Gastrocnemius medialis (tissue), 4 donors: ENCODE data around the gene TTLL6. TPM values are rescaled to one million over a fixed set of nuclear protein-coding genes. Genes with fewer than 3 reads are reported as not detected.

ENCODE experiments used
- ATAC-seq, 2 donors: fragments of 150-250 bp; one replicate each; pipeline ENCODE4 v1.9.1; 2016
- DNase-seq, 2 donors: peaks; one replicate each; pipeline ENCODE4 v3.0.0-alpha.2; 2019
- H3K27ac ChIP-seq, 4 donors: fragments of 200-600 bp; sonication (generic); 1 replicate in 1 of 4; 2 replicates in 3 of 4; pipeline ENCODE4 v1.5.1; 2016 to 2018; ENCODE audit warnings: mild to moderate bottlenecking in 2 of 4, moderate library complexity in 1 of 4
- H3K27me3 ChIP-seq, 3 donors: fragments of 200-600 bp; sonication (generic) in 2 of 3; 1 replicate in 1 of 3; 2 replicates in 2 of 3; pipeline versions ENCODE4 v1.5.1 to v1.6.0; 2016 to 2019; ENCODE audit warnings: mild to moderate bottlenecking in 1 of 3, moderate library complexity in 1 of 3
- H3K36me3 ChIP-seq, 2 donors: fragments of 200-600 bp; sonication (generic) in 1 of 2; one replicate each; pipeline ENCODE4 v1.5.1; 2017 to 2018
- H3K4me1 ChIP-seq, 2 donors: fragments of 200-600 bp; sonication (generic) in 1 of 2; one replicate each; pipeline ENCODE4 v1.5.1; 2016 to 2017; ENCODE audit warnings: mild to moderate bottlenecking in 2 of 2
- H3K4me3 ChIP-seq, 4 donors: fragments of 200-600 bp; sonication (generic) in 3 of 4; 1 replicate in 1 of 4; 2 replicates in 3 of 4; pipeline ENCODE4 v1.5.1; 2016 to 2019; ENCODE audit warnings: mild to moderate bottlenecking in 2 of 4
- H3K9me3 ChIP-seq, 3 donors: fragments of 200-600 bp; sonication (generic) in 2 of 3; 1 replicate in 1 of 3; 2 replicates in 2 of 3; pipeline ENCODE4 v1.5.1; 2016 to 2019
- POLR2A ChIP-seq, 2 donors: fragments of 450-650 bp; IDR thresholded peaks; one replicate each; pipeline ENCODE4 v1.6.1; 2017; ENCODE audit warnings: antibody characterized with exemption in 2 of 2, mild to moderate bottlenecking in 2 of 2, moderate library complexity in 2 of 2
- in situ Hi-C, 4 donors: fragments of 200-750 bp; cut with MboI; loops; one replicate each; pipeline versions ENCODE4 v1.15.0 to v1.8.0; 2017; ENCODE audit warnings: low sequenced_read_pairs in 4 of 4
- intact Hi-C: fragments of 100-400 bp; cut with DNase I; formaldehyde crosslinking; loops from one replicate; pipeline ENCODE4 v1.15.1; 2023; ENCODE audit warnings: low total_unique reads
- total RNA-seq, 4 donors: library from RNA; depleted of rRNA; stranded (reverse); fragments of >200 nt; gene quantifications; one replicate each; pipeline versions ENCODE4 v1.1.0 to v1.2.3, GENCODE V29; 2016
- TF ChIP-seq, protein P1 (sequence below), 5 experiments: fragments of 450-650 bp in 3 of 5; fragments of 200-600 bp in 2 of 5; sonication (generic) in 2 of 5; IDR thresholded peaks in 4 of 5; conservative IDR thresholded peaks in 1 of 5; 1 replicate in 4 of 5; 2 replicates in 1 of 5; pipeline ENCODE4 v1.5.1; 2016 to 2019; ENCODE audit warnings: antibody characterized with exemption in 5 of 5, mild to moderate bottlenecking in 3 of 5, moderate library complexity in 3 of 5

TTLL6 gene
- total RNA-seq, 4 donors from 2014 or later = 0.10 TPM; not detected in 2

- ATAC-seq = no peak
- Histone ChIP-seq H3K4me3 (no peak overlapping the region), H3K27me3 (peaks cover 95 to 99% (median 99%) of the 10 kb centered on the region in 3 donors), H3K4me1 (peaks cover 11% of the 10 kb centered on the region in 2 donors), H3K9me3 (no peaks in the 10 kb centered on the region), H3K36me3 (no peaks in the 10 kb centered on the region), H3K27ac (no peak overlapping the region)
- no peak for DNase-seq
- intact Hi-C loops (no loop called here), in situ Hi-C loops (loop anchor here in 2 of 4 donors (25.0 kb wide), 3 partner anchors 94 to 281 kb away; partner anchors contain the start of genes HOXB9 (in 1 of the 2) and IGF2BP1 (in 1 of the 2))
- TF ChIP-seq, protein P1, sequence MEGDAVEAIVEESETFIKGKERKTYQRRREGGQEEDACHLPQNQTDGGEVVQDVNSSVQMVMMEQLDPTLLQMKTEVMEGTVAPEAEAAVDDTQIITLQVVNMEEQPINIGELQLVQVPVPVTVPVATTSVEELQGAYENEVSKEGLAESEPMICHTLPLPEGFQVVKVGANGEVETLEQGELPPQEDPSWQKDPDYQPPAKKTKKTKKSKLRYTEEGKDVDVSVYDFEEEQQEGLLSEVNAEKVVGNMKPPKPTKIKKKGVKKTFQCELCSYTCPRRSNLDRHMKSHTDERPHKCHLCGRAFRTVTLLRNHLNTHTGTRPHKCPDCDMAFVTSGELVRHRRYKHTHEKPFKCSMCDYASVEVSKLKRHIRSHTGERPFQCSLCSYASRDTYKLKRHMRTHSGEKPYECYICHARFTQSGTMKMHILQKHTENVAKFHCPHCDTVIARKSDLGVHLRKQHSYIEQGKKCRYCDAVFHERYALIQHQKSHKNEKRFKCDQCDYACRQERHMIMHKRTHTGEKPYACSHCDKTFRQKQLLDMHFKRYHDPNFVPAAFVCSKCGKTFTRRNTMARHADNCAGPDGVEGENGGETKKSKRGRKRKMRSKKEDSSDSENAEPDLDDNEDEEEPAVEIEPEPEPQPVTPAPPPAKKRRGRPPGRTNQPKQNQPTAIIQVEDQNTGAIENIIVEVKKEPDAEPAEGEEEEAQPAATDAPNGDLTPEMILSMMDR (IDR thresholded peaks at IDR 0.05 in 4 of 5, conservative IDR thresholded peaks at IDR 0.05 in 1 of 5) = no peak
- no peak for TF ChIP-seq POLR2A (IDR thresholded peaks at IDR 0.05)
These were observed 85.7 kb downstream of the TTLL6 start for GRCh38 chr17:48731355-48731754.

DNA sequence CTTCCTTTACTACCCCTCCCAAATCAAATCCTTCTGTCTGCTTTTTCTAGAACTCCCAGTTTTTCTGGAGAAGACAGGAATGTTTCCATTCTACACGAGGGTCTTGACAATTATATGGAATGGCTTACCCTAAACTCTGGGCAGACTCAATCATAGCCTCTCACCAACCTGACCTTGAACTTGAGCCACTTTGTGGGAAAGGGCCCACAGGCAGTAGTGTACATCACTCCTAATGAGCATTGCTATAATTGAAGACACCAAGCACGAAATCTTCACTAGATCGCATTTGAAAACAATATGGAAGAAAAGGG is 86.8 kb downstream of the TTLL6 start:
- H3K9me3 ChIP-seq = no peaks in the 10 kb centered on the region
- no peak for DNase-seq
- no peak overlapping the region for H3K4me3 ChIP-seq
- no peaks in the 10 kb centered on the region for H3K36me3 ChIP-seq
- in situ Hi-C loops (loop anchor here in 2 of 4 donors (25.0 kb wide), 3 partner anchors 93 to 282 kb away; partner anchors contain the start of genes HOXB9 (in 1 of the 2) and IGF2BP1 (in 1 of the 2)), intact Hi-C loops (no loop called here)
- TF ChIP-seq, protein P1 (IDR thresholded peaks at IDR 0.05 in 4 of 5, conservative IDR thresholded peaks at IDR 0.05 in 1 of 5) = no peak
- no peak for TF ChIP-seq POLR2A (IDR thresholded peaks at IDR 0.05)
- peaks cover 11 to 13% of the 10 kb centered on the region in 2 donors for H3K4me1 ChIP-seq
- no peak overlapping the region for H3K27ac ChIP-seq
- peaks cover 96 to 99% (median 99%) of the 10 kb centered on the region in 3 donors for H3K27me3 ChIP-seq
- ATAC-seq = no peak

DNA sequence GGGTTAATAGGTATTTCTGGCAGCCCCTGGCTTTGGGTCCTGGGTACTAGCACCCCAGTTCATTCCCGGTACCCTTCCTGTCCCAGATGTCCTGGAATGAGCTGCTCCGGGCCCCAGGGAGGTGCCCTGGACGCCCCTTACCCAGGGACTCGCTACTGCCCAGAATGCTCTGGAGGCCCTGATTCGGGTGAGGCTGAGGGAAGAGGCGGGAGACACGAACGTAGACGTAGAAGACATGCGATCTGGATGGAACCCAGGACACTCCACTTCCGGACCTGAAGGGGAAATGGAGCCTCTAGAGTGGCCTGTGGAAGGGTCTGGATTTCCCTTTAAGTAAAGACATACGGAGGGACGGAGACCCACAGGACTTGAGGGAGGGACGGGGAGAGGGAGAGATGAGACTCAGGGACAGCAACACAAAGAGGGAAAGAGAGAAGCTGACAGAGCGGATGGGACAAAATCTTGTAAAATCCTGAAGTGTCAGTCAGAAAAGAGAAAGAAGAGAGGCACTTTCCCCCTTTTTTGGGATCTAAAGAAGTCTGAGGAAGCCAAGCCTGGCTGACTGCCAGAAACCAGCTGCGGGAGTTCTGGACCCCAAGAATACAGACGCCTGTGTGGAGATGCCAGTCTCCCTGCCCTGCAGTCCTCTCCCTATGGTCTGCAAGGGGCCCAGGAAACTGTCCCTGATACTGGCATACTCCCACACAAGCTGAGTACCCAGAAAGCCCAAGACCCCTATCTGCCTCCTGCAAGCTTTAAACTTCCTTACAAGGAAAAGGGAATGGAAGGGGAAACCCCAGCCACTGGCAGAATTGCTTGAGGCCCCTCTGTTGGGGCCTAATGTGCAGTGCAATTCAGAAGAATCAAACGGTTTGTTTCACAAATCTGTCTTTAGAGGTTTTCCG is 87.4 kb downstream of the TTLL6 start:
- H3K27ac ChIP-seq = no peak overlapping the region
- intact Hi-C loops = no loop called here
- in situ Hi-C loops = loop anchor here in 3 of 4 donors (10.0 to 25.0 kb wide), 4 partner anchors 92 to 283 kb away; partner anchors contain the start of genes HOXB9 (in 1 of the 3) and IGF2BP1 (in 1 of the 3)
- no peaks in the 10 kb centered on the region for H3K9me3 ChIP-seq
- H3K36me3 ChIP-seq = no peaks in the 10 kb centered on the region
- no peak for TF ChIP-seq POLR2A (IDR thresholded peaks at IDR 0.05)
- TF ChIP-seq, protein P1 (IDR thresholded peaks at IDR 0.05 in 4 of 5, conservative IDR thresholded peaks at IDR 0.05 in 1 of 5) = no peak
- H3K4me1 ChIP-seq = peaks cover 11 to 19% of the 10 kb centered on the region in 2 donors
- ATAC-seq (no peak), DNase-seq (no peak)
- peaks cover 96 to 99% (median 99%) of the 10 kb centered on the region in 3 donors for H3K27me3 ChIP-seq
- peak overlapping the region in 1 of 4 donors; percentile 35 for H3K4me3 ChIP-seq

- H3K9me3 ChIP-seq = no peaks in the 10 kb centered on the region
- TF ChIP-seq, protein P1 (IDR thresholded peaks at IDR 0.05 in 4 of 5, conservative IDR thresholded peaks at IDR 0.05 in 1 of 5) = no peak
- no peak for TF ChIP-seq POLR2A (IDR thresholded peaks at IDR 0.05)
- H3K27me3 ChIP-seq = peaks cover 96 to 99% (median 99%) of the 10 kb centered on the region in 3 donors
- no peak for ATAC-seq
- DNase-seq = no peak
- H3K4me3 ChIP-seq = peak within 1 kb of the TSS; percentile 27 to 50 (median 32)
- no peak within 1 kb of the TSS for H3K27ac ChIP-seq
- peaks cover 11 to 25% of the 10 kb centered on the region in 2 donors for H3K4me1 ChIP-seq
- in situ Hi-C loops (loop anchor here in 3 of 4 donors (10.0 to 25.0 kb wide), 4 partner anchors 91 to 284 kb away; partner anchors contain the start of genes HOXB9 (in 1 of the 3) and IGF2BP1 (in 1 of the 3)), intact Hi-C loops (no loop called here)
- no peaks in the 10 kb centered on the region for H3K36me3 ChIP-seq
These were observed 88.5 kb downstream of the TTLL6 start, which contains the start of gene HOXB13 for GRCh38 chr17:48728232-48729231. HOXB13 (minus strand) TSS chr17:48728750; CDS start chr17:48728593, 157 bp downstream.
